ENCODE data around the gene SLC8B1. TPM values are rescaled to one million over a fixed set of nuclear protein-coding genes. Genes with fewer than 3 reads are reported as not detected.

Gene SLC8B1
- total RNA-seq, 4 donors from 2014 or later, result 49.5 to 112 (median 101) TPM

DNA sequence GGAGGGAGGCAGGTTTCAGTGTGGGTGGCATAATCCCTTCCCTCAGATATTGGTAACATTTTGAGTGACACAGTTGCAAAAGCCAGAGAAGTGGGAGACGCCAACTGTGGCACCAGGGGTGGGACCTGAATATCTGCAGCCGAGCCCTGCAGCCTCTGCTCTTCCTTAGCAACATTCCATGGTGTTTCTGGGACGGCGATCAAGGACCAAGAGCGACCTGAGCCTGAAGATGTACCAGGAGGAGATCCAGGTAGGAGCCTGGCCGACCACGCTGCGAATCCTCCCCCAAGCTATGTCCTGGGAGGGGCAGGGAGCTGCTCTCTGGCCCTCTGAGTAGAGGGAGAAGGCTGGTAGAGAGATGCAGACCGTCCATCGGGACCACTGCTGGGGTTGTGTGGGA, 41.8 kb downstream of the SLC8B1 start:
- Histone ChIP-seq H3K36me3 (peaks cover 0 to 90% (median 0%) of the 10 kb centered on the region in 3 donors), H3K27me3 (no peaks in the 10 kb centered on the region), H3K27ac (no peak overlapping the region), H3K9me3 (no peaks in the 10 kb centered on the region), H3K4me3 (no peak overlapping the region), H3K4me1 (no peaks in the 10 kb centered on the region)
- no peak for TF ChIP-seq POLR2A (IDR thresholded peaks at IDR 0.05)
- TF ChIP-seq, protein P1, sequence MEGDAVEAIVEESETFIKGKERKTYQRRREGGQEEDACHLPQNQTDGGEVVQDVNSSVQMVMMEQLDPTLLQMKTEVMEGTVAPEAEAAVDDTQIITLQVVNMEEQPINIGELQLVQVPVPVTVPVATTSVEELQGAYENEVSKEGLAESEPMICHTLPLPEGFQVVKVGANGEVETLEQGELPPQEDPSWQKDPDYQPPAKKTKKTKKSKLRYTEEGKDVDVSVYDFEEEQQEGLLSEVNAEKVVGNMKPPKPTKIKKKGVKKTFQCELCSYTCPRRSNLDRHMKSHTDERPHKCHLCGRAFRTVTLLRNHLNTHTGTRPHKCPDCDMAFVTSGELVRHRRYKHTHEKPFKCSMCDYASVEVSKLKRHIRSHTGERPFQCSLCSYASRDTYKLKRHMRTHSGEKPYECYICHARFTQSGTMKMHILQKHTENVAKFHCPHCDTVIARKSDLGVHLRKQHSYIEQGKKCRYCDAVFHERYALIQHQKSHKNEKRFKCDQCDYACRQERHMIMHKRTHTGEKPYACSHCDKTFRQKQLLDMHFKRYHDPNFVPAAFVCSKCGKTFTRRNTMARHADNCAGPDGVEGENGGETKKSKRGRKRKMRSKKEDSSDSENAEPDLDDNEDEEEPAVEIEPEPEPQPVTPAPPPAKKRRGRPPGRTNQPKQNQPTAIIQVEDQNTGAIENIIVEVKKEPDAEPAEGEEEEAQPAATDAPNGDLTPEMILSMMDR (IDR thresholded peaks at IDR 0.05), result no peak
- no peak for DNase-seq

DNA sequence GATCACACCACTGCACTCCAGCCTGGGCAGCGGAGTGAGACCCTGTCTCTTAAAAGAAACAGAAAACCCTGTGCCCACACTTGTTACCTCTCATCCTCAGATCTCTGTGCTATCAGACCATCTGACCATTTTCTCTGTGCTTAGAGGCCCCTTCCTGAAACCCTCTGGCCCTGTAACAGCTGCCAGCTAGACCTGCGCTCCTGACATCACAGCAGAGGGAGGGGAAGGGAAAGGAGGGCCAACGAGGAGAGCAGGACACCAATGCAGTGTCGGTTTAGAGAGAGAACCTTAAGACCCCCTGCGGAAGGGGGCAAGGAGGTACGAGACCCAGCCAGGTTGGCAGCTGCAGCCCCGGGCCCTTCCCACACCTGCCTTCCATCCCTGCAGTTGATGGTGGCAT, 42.4 kb downstream of the SLC8B1 start:
- Histone ChIP-seq H3K36me3 (peaks cover 0 to 95% (median 0%) of the 10 kb centered on the region in 3 donors), H3K27ac (no peak overlapping the region), H3K4me3 (no peak overlapping the region), H3K27me3 (no peaks in the 10 kb centered on the region), H3K9me3 (no peaks in the 10 kb centered on the region), H3K4me1 (no peaks in the 10 kb centered on the region)
- no peak for DNase-seq
- no peak for TF ChIP-seq POLR2A (IDR thresholded peaks at IDR 0.05)
- TF ChIP-seq, protein P1 (IDR thresholded peaks at IDR 0.05), result no peak

DNA sequence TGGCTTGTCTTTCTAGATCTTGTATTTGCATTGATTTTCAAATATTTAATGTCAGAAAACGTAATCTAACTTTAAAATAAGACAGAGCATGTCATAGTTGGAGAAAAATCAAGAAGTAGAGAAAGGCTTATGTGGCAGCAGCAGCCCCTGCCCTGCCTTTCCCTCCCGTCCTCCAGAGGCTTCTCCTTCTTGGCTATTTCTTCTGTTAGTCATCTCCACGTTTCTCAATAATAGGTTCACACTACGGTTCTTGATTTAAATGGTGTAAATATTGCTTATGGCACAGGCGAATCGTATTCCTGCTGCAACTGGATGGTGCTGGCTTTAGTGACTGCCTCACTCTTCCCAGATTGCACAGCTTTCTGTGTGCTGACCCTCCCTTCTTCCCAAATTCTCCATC, 42.8 kb downstream of the SLC8B1 start:
- TF ChIP-seq POLR2A (IDR thresholded peaks at IDR 0.05), result no peak
- TF ChIP-seq, protein P1 (IDR thresholded peaks at IDR 0.05), result no peak
- H3K36me3 ChIP-seq, result peaks cover 0 to 98% (median 0%) of the 10 kb centered on the region in 3 donors
- H3K9me3 ChIP-seq, result no peaks in the 10 kb centered on the region
- no peaks in the 10 kb centered on the region for H3K4me1 ChIP-seq
- H3K4me3 ChIP-seq, result no peak overlapping the region
- DNase-seq, result no peak
- H3K27ac ChIP-seq, result no peak overlapping the region
- H3K27me3 ChIP-seq, result no peaks in the 10 kb centered on the region

DNA sequence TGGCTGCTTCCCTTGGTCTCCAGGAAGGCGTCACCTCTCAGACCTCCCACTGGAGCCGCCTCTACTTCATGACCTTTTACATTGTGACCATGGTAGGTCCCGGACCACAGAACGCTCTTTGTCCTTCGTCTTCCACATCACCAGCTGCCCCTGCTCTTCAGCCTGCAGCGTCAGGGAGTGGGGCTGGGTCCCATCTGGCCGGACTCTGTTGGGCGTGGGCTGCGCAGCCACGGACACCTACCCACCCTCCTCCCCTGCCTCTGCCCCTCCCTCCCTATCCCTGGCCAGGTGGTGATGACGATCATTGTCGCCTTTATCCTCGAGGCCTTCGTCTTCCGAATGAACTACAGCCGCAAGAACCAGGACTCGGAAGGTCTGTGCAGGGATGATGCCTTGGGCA, 43.3 kb downstream of the SLC8B1 start:
- TF ChIP-seq, protein P1 (IDR thresholded peaks at IDR 0.05), result no peak
- no peak for TF ChIP-seq POLR2A (IDR thresholded peaks at IDR 0.05)
- peaks cover 0 to 98% (median 0%) of the 10 kb centered on the region in 3 donors for H3K36me3 ChIP-seq

DNA sequence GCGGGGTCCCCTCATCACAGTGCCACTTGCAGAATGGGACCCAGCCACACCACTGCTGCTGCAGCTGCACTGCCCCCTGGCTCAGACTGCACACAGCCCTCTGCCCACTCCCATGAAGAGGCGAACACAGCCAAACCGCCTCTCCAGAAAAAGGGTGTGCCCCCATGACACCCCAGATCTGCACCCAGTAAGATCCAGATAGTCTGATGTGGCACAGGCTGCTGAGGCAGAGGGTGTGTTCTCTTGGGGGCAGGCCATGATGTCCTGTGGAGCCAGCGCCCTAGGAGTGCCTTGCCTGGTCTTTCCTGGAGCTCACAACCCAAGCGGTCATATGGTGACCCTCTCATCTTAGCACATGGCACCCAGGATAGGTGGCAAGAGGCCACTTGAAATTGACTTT, 44.4 kb downstream of the SLC8B1 start:
- no peak overlapping the region for H3K27ac ChIP-seq
- no peaks in the 10 kb centered on the region for H3K4me1 ChIP-seq
- H3K36me3 ChIP-seq, result peaks cover 0 to 98% (median 0%) of the 10 kb centered on the region in 3 donors
- no peaks in the 10 kb centered on the region for H3K27me3 ChIP-seq
- no peaks in the 10 kb centered on the region for H3K9me3 ChIP-seq
- H3K4me3 ChIP-seq, result no peak overlapping the region
- TF ChIP-seq POLR2A (IDR thresholded peaks at IDR 0.05), result no peak
- TF ChIP-seq, protein P1 (IDR thresholded peaks at IDR 0.05), result no peak
- no peak for DNase-seq

More for the DNA sequence above, 43.3 kb downstream of the SLC8B1 start:
- Histone ChIP-seq H3K27me3 (no peaks in the 10 kb centered on the region), H3K9me3 (no peaks in the 10 kb centered on the region), H3K27ac (no peak overlapping the region), H3K4me1 (no peaks in the 10 kb centered on the region), H3K4me3 (no peak overlapping the region)
- no peak for DNase-seq

DNA sequence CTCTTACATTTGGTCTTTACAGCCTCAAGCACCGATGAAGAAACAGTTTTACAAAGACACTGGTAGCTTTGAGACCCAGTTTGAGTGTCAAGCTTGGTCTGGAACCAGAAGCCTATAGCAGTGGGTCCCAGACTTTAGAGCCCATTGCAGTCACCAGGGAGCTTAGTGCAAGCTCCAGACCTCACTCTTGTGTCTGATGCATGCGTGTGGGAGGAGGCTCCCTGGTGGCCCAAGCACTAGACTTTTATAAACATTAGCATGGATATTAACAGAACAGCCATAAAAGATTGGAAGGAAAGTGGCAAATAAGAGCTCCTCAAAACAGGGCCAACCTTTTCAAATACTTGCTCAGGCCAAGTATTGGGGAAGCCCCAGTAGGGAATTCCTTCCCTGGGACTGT, 45.5 kb downstream of the SLC8B1 start:
- no peaks in the 10 kb centered on the region for H3K27me3 ChIP-seq
- H3K4me3 ChIP-seq, result no peak overlapping the region
- peaks cover 0 to 99% (median 0%) of the 10 kb centered on the region in 3 donors for H3K36me3 ChIP-seq
- no peak for DNase-seq
- H3K27ac ChIP-seq, result no peak overlapping the region
- no peaks in the 10 kb centered on the region for H3K4me1 ChIP-seq
- H3K9me3 ChIP-seq, result no peaks in the 10 kb centered on the region
- no peak for TF ChIP-seq POLR2A (IDR thresholded peaks at IDR 0.05)
- TF ChIP-seq, protein P1 (IDR thresholded peaks at IDR 0.05), result no peak
